Breast epithelium (tissue), 3 donors: ENCODE measurements around the gene UGT1A10.

ENCODE experiments used
- POLR2A ChIP-seq: fragments of 450-650 bp; IDR thresholded peaks from one replicate; pipeline ENCODE4 v1.6.1; 2016; ENCODE audit warnings: antibody characterized with exemption, mild to moderate bottlenecking, moderate library complexity
- POLR2AphosphoS5 ChIP-seq, 3 donors: sonication (generic); formaldehyde crosslinking; IDR thresholded peaks; one replicate each; pipeline ENCODE4 v1.6.1; 2017; ENCODE audit warnings: antibody characterized with exemption in 3 of 3
- TF ChIP-seq, protein P1 (sequence below), 3 donors: fragments of 450-650 bp; IDR thresholded peaks; one replicate each; pipeline ENCODE4 v1.5.1; 2016 to 2017; ENCODE audit warnings: antibody characterized with exemption in 3 of 3, mild to moderate bottlenecking in 3 of 3, moderate library complexity in 3 of 3

GRCh38 chr2:233793465-233794127, 157.3 kb downstream of the UGT1A10 start:
- TF ChIP-seq, protein P1, sequence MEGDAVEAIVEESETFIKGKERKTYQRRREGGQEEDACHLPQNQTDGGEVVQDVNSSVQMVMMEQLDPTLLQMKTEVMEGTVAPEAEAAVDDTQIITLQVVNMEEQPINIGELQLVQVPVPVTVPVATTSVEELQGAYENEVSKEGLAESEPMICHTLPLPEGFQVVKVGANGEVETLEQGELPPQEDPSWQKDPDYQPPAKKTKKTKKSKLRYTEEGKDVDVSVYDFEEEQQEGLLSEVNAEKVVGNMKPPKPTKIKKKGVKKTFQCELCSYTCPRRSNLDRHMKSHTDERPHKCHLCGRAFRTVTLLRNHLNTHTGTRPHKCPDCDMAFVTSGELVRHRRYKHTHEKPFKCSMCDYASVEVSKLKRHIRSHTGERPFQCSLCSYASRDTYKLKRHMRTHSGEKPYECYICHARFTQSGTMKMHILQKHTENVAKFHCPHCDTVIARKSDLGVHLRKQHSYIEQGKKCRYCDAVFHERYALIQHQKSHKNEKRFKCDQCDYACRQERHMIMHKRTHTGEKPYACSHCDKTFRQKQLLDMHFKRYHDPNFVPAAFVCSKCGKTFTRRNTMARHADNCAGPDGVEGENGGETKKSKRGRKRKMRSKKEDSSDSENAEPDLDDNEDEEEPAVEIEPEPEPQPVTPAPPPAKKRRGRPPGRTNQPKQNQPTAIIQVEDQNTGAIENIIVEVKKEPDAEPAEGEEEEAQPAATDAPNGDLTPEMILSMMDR (IDR thresholded peaks at IDR 0.05): no peak
- TF ChIP-seq POLR2A (no peak), POLR2AphosphoS5 (IDR thresholded peaks at IDR 0.05) (no peak)
